ENCODE results near the gene KCTD21.

GRCh38 chr11:78217650-78218541, 29.5 kb upstream of the KCTD21 start:
- TF ChIP-seq CTCF (IDR thresholded peaks at IDR 0.05; ENCODE audit: poor library complexity): no peak
- TF ChIP-seq EZH2 (IDR thresholded peaks at IDR 0.05; ENCODE audit: borderline replicate concordance): no peak
- no peak for TF ChIP-seq EZH2phosphoT487 (IDR thresholded peaks at IDR 0.05; ENCODE audit: low read depth, severe bottlenecking, unreplicated experiment)

Measured in hepatocyte (in vitro differentiated cells).